Left ventricle myocardium inferior (tissue), 1 donor: Measurements from ENCODE around the gene PNLIPRP3. TPM values are rescaled to one million over a fixed set of nuclear protein-coding genes. Genes with fewer than 3 reads are reported as not detected.

Experiments
- DNase-seq: peaks from one replicate; pipeline ENCODE4 v3.0.0-alpha.2; 2020
- H3K27ac ChIP-seq: fragments of 200-600 bp; replicated peaks from 2 replicates; pipeline ENCODE4 v1.8.0; 2021
- H3K27me3 ChIP-seq: fragments of 200-600 bp; 2 replicates; pipeline ENCODE4 v1.8.0; 2021; ENCODE audit warnings: low read depth
- H3K36me3 ChIP-seq: fragments of 200-600 bp; 2 replicates; pipeline ENCODE4 v1.8.0; 2021
- H3K4me1 ChIP-seq: fragments of 200-600 bp; 2 replicates; pipeline ENCODE4 v1.8.0; 2021
- H3K4me3 ChIP-seq: fragments of 200-600 bp; 2 replicates; pipeline ENCODE4 v1.8.0; 2021; ENCODE audit warnings: mild to moderate bottlenecking, moderate library complexity
- H3K9me3 ChIP-seq: fragments of 200-600 bp; replicated peaks from 2 replicates; pipeline ENCODE4 v1.8.0; 2021
- intact Hi-C: fragments of 100-400 bp; cut with micrococcal nuclease; formaldehyde crosslinking; loops from one replicate; pipeline ENCODE4 v1.11.0; 2022
- total RNA-seq: library from RNA; stranded (reverse); fragmentation: NEBNext Ultra II Directional; extraction: Animal tissue kit (Norgen Biotek cat#: 25700); gene quantifications from one replicate; pipeline ENCODE4 v1.2.1, GENCODE V29; 2021
- TF ChIP-seq, protein P1 (sequence below): fragments of 200-600 bp; IDR thresholded peaks from 2 replicates; pipeline ENCODE4 v1.8.0; 2021; ENCODE audit warnings: antibody characterized with exemption, mild to moderate bottlenecking, borderline replicate concordance
- donor health status: DM: no; HTN: yes; CAD: no; lungs with severe emphysema.

Gene PNLIPRP3
- total RNA-seq, 1 donor from 2014 or later = not detected

GRCh38 chr10:116450861-116451260 is 23.2 kb downstream of the PNLIPRP3 start:
- DNase-seq = no peak
- H3K4me3 ChIP-seq = no peak overlapping the region

GRCh38 chr10:116451711-116452337 is 24.2 kb downstream of the PNLIPRP3 start:
- no peaks in the 10 kb centered on the region for H3K27me3 ChIP-seq
- H3K9me3 ChIP-seq = peaks cover 16% of the 10 kb centered on the region
- H3K4me3 ChIP-seq = no peak overlapping the region
- DNase-seq = no peak
- H3K27ac ChIP-seq = no peak overlapping the region
- H3K4me1 ChIP-seq = no peaks in the 10 kb centered on the region
- H3K36me3 ChIP-seq = no peaks in the 10 kb centered on the region
- TF ChIP-seq, protein P1, sequence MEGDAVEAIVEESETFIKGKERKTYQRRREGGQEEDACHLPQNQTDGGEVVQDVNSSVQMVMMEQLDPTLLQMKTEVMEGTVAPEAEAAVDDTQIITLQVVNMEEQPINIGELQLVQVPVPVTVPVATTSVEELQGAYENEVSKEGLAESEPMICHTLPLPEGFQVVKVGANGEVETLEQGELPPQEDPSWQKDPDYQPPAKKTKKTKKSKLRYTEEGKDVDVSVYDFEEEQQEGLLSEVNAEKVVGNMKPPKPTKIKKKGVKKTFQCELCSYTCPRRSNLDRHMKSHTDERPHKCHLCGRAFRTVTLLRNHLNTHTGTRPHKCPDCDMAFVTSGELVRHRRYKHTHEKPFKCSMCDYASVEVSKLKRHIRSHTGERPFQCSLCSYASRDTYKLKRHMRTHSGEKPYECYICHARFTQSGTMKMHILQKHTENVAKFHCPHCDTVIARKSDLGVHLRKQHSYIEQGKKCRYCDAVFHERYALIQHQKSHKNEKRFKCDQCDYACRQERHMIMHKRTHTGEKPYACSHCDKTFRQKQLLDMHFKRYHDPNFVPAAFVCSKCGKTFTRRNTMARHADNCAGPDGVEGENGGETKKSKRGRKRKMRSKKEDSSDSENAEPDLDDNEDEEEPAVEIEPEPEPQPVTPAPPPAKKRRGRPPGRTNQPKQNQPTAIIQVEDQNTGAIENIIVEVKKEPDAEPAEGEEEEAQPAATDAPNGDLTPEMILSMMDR = no peak
- intact Hi-C loops = no loop called here

More at GRCh38 chr10:116450861-116451260, 23.2 kb downstream of the PNLIPRP3 start:
- Histone ChIP-seq H3K36me3 (no peaks in the 10 kb centered on the region), H3K4me1 (no peaks in the 10 kb centered on the region), H3K27ac (no peak overlapping the region), H3K9me3 (peaks cover 16% of the 10 kb centered on the region), H3K27me3 (no peaks in the 10 kb centered on the region)
- intact Hi-C loops = no loop called here
- TF ChIP-seq, protein P1 = no peak

DNA sequence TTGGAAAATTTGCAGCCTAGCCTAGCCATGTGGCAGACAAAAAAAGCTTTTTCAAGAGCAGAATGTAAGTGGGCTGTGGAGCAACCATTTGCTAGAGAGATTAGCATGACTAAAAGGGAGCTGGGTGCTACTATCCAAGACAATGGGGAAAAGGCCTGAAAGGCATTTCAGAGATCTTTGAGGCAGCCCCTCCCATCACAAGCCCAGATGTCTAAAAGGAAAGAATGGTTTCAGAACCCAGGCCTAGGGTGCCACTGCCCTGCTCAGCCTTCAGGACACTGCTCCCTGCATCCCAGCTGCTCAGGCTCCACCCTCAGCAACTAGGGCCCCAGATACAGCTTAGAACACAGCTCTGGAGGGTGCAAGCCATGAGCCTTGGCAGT is 24.7 kb downstream of the PNLIPRP3 start:
- H3K4me3 ChIP-seq = no peak overlapping the region
- intact Hi-C loops = no loop called here
- DNase-seq = no peak
- TF ChIP-seq, protein P1 = no peak
- no peaks in the 10 kb centered on the region for H3K36me3 ChIP-seq
- no peaks in the 10 kb centered on the region for H3K4me1 ChIP-seq
- H3K27me3 ChIP-seq = no peaks in the 10 kb centered on the region
- H3K27ac ChIP-seq = no peak overlapping the region
- peaks cover 16% of the 10 kb centered on the region for H3K9me3 ChIP-seq

- Histone ChIP-seq H3K27ac (no peak overlapping the region), H3K4me3 (no peak overlapping the region), H3K4me1 (no peaks in the 10 kb centered on the region), H3K36me3 (no peaks in the 10 kb centered on the region), H3K9me3 (peaks cover 6% of the 10 kb centered on the region), H3K27me3 (peaks cover 5% of the 10 kb centered on the region)
- intact Hi-C loops = no loop called here
- TF ChIP-seq, protein P1 = no peak
- no peak for DNase-seq
These were observed 29.8 kb downstream of the PNLIPRP3 start for GRCh38 chr10:116457488-116457887.

GRCh38 chr10:116460219-116460618 is 32.6 kb downstream of the PNLIPRP3 start:
- H3K9me3 ChIP-seq = no peaks in the 10 kb centered on the region
- TF ChIP-seq, protein P1 = no peak
- H3K27me3 ChIP-seq = peaks cover 5% of the 10 kb centered on the region
- no peak overlapping the region for H3K27ac ChIP-seq
- DNase-seq = no peak
- H3K4me1 ChIP-seq = no peaks in the 10 kb centered on the region
- no peak overlapping the region for H3K4me3 ChIP-seq
- intact Hi-C loops = no loop called here
- no peaks in the 10 kb centered on the region for H3K36me3 ChIP-seq
